Vagina (tissue), 2 donors: ENCODE data around the gene EPB41.

Experiments used
- CTCF ChIP-seq, 3 experiments: fragments of 450-650 bp in 2 of 3; fragments of 200-600 bp in 1 of 3; sonication (generic) in 1 of 3; IDR thresholded peaks; one replicate each; pipeline ENCODE4 v1.5.1; 2017 to 2019; ENCODE audit warnings: antibody characterized with exemption in 3 of 3, mild to moderate bottlenecking in 2 of 3, moderate library complexity in 2 of 3
- POLR2AphosphoS5 ChIP-seq, 2 donors: sonication (generic); formaldehyde crosslinking; IDR thresholded peaks; one replicate each; pipeline ENCODE4 v1.9.0; 2017; ENCODE audit warnings: antibody characterized with exemption in 2 of 2, mild to moderate bottlenecking in 2 of 2, low read depth in 1 of 2; ENCODE audit not compliant: insufficient read depth in 1 of 2

GRCh38 chr1:29043274-29043965, 129.1 kb downstream of the EPB41 start:
- TF ChIP-seq CTCF (IDR thresholded peaks at IDR 0.05) (no peak), POLR2AphosphoS5 (IDR thresholded peaks at IDR 0.05; ENCODE audit: insufficient read depth in 1 of 2, low read depth in 1 of 2) (no peak)
